Mesenchymal stem cell (in vitro differentiated cells and primary cell): Measurements from ENCODE around the gene GDPD3.
A peak's percentile ranks its signal among the peaks of the same experiment; 100 is the strongest.

Experiments
- DNase-seq: peaks from one replicate; pipeline ENCODE4 v3.0.0-alpha.2; 2013
- H2AFZ ChIP-seq: one replicate; pipeline ENCODE4 v1.6.1; 2013; ENCODE audit warnings: low read depth, mild to moderate bottlenecking, control low read depth, inconsistent platforms, low read length, moderate library complexity
- H2AK5ac ChIP-seq: 2 replicates; pipeline ENCODE4 v1.6.1; 2013; ENCODE audit warnings: low read length, moderate library complexity, mild to moderate bottlenecking, inconsistent platforms; ENCODE audit not compliant: severe bottlenecking
- H2BK120ac ChIP-seq: one replicate; pipeline ENCODE4 v1.6.1; 2013; ENCODE audit warnings: low read depth, mild to moderate bottlenecking, inconsistent platforms, low read length, moderate library complexity
- H2BK12ac ChIP-seq, 2 experiments: one replicate each; pipeline ENCODE4 v1.6.1; 2013; ENCODE audit warnings: inconsistent platforms in 2 of 2, low read length in 2 of 2, mild to moderate bottlenecking in 2 of 2, moderate library complexity in 2 of 2, control low read depth in 1 of 2
- H2BK15ac ChIP-seq: one replicate; pipeline ENCODE4 v1.6.1; 2013; ENCODE audit warnings: mild to moderate bottlenecking, low read depth, inconsistent platforms; ENCODE audit not compliant: poor library complexity, severe bottlenecking
- H2BK5ac ChIP-seq: 2 replicates; pipeline ENCODE4 v1.6.1; 2013; ENCODE audit warnings: low read depth, mild to moderate bottlenecking, low read length, control low read depth, inconsistent platforms; ENCODE audit not compliant: poor library complexity, severe bottlenecking
- H3K14ac ChIP-seq, 2 experiments: one replicate each; pipeline ENCODE4 v1.6.1; 2013; ENCODE audit warnings: inconsistent platforms in 2 of 2, low read length in 2 of 2, control low read depth in 1 of 2, mild to moderate bottlenecking in 1 of 2, moderate library complexity in 1 of 2
- H3K18ac ChIP-seq, 2 experiments: one replicate each; pipeline ENCODE4 v1.6.1; 2013; ENCODE audit warnings: inconsistent platforms in 2 of 2, low read length in 2 of 2, control low read depth in 1 of 2, low read depth in 1 of 2, mild to moderate bottlenecking in 1 of 2
- H3K23ac ChIP-seq, 2 experiments: one replicate each; pipeline ENCODE4 v1.6.1; 2013; ENCODE audit warnings: inconsistent platforms in 2 of 2, low read length in 2 of 2, mild to moderate bottlenecking in 2 of 2, moderate library complexity in 2 of 2, control low read depth in 1 of 2
- H3K27ac ChIP-seq: 2 replicates; pipeline ENCODE4 v1.5.1; 2013; ENCODE audit warnings: mild to moderate bottlenecking, moderate library complexity, low read length, control low read depth, inconsistent platforms; ENCODE audit not compliant: poor library complexity, severe bottlenecking
- H3K27me3 ChIP-seq, 2 experiments: 2 replicates each; pipeline versions ENCODE4 v1.6.1 to v1.7.0; 2013; ENCODE audit warnings: low read length in 2 of 2, mild to moderate bottlenecking in 2 of 2, moderate library complexity in 2 of 2, control low read depth in 1 of 2, inconsistent platforms in 1 of 2; ENCODE audit not compliant: control insufficient read depth in 1 of 2, insufficient read depth in 1 of 2
- H3K36me3 ChIP-seq, 2 experiments: 2 replicates each; pipeline versions ENCODE4 v1.6.1 to v1.7.0; 2013; ENCODE audit warnings: low read length in 2 of 2, control low read depth in 1 of 2, inconsistent platforms in 1 of 2, low read depth in 1 of 2, mild to moderate bottlenecking in 1 of 2; ENCODE audit not compliant: insufficient read depth in 2 of 2, control insufficient read depth in 1 of 2
- H3K4ac ChIP-seq, 2 experiments: one replicate each; pipeline ENCODE4 v1.6.1; 2013; ENCODE audit warnings: inconsistent platforms in 2 of 2, low read length in 2 of 2, mild to moderate bottlenecking in 2 of 2, moderate library complexity in 2 of 2, control low read depth in 1 of 2, low read depth in 1 of 2
- H3K4me1 ChIP-seq: 2 replicates; pipeline ENCODE4 v1.6.1; 2013; ENCODE audit warnings: low read depth, low read length, control low read depth; ENCODE audit not compliant: control insufficient read depth, insufficient read depth
- H3K4me2 ChIP-seq: 2 replicates; pipeline ENCODE4 v1.6.1; 2013; ENCODE audit warnings: low read length, mild to moderate bottlenecking, inconsistent platforms; ENCODE audit not compliant: poor library complexity, severe bottlenecking
- H3K4me3 ChIP-seq, 2 experiments: 2 replicates each; pipeline versions ENCODE4 v1.5.1 to v1.7.0; 2013; ENCODE audit warnings: low read length in 2 of 2, mild to moderate bottlenecking in 2 of 2, control low read depth in 1 of 2, low read depth in 1 of 2; ENCODE audit not compliant: insufficient read depth in 1 of 2
- H3K79me1 ChIP-seq: replicated peaks from 2 replicates; pipeline ENCODE4 v1.6.1; 2013; ENCODE audit warnings: mild to moderate bottlenecking, control low read depth, low read length, inconsistent platforms; ENCODE audit not compliant: poor library complexity, severe bottlenecking
- H3K9ac ChIP-seq: 2 replicates; pipeline ENCODE4 v1.7.0; 2013; ENCODE audit warnings: mild to moderate bottlenecking, low read length, moderate library complexity
- H3K9me3 ChIP-seq: 2 replicates; pipeline ENCODE4 v1.7.0; 2013; ENCODE audit warnings: mild to moderate bottlenecking, low read length; ENCODE audit not compliant: control insufficient read depth
- H4K8ac ChIP-seq: one replicate; pipeline ENCODE4 v1.6.1; 2013; ENCODE audit warnings: inconsistent platforms, mild to moderate bottlenecking, low read length, moderate library complexity
- H4K91ac ChIP-seq: one replicate; pipeline ENCODE4 v1.6.1; 2013; ENCODE audit warnings: mild to moderate bottlenecking, low read length, inconsistent platforms
- WGBS: methylation state at CpG from one replicate; pipeline ENCODE4 v1.1.7; 2013; ENCODE audit warnings: mixed read lengths; 5-methylcytosine and 5-hydroxymethylcytosine counted together

The GDPD3 gene

DNA sequence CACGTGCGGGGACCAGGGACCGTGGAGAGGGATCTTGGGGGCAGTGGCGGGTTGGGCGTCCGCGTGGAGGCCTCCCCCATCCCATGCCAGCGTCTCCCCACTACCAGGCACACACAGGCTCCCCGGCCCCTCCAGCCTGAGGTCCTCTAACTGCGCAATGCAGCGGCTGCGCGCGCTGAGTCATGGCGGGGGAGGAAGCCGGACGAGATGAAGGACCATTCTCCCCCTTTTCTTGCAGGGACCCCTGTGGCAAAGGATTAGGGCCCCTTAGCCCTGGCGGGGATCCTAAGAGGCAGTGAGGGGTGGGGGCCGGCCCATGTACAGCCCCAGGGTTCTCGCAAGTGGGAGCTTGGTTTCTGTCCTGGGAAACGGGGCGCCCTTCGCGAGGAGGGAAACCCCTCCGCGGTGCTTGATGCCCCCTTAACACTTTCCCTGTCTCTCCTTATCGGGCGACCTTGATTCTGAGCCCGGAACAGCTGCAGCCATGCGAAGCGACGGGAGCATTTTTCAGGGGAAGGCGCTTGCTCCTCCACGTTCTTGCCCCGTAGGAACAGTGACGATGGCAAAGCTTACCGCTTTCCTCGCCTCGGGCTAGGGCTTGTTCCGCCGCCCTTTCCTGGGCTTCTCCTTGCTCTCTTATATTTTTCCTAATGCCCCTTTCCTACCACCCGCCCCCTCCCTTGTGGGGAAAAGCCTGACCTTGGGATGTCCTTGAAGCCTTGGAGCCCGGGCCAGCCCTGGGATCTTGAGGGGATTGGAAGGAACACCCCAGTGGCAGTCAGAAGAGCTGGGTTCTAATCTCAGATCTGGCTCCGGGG, 47.2 kb downstream of the GDPD3 start:
- WGBS = 2% methylated on average over 37 of the region's 44 CpGs
- peak overlapping the region; percentile 41 for H2AK5ac ChIP-seq

GRCh38 chr16:30065102-30065942, 48.0 kb downstream of the GDPD3 start, which contains the start of gene ALDOA:
TSS of gene ALDOA (plus strand) at chr16:30065760. CDS start at chr16:30066898, 1,138 bp downstream.
- H2BK12ac ChIP-seq = peak within 1 kb of the TSS; percentile 61 to 86
- H3K79me1 ChIP-seq = peaks cover 6% of the 10 kb centered on the region
- peak within 1 kb of the TSS; percentile 86 for H2BK15ac ChIP-seq
- H2BK5ac ChIP-seq = peak within 1 kb of the TSS; percentile 93
- peak within 1 kb of the TSS; percentile 77 to 100 for H3K14ac ChIP-seq
- no peaks in the 10 kb centered on the region for H3K27me3 ChIP-seq
- peak; percentile 99 for DNase-seq
- peak within 1 kb of the TSS; percentile 100 for H3K9ac ChIP-seq
- H3K23ac ChIP-seq = peak within 1 kb of the TSS; percentile 81 to 85
- H2AFZ ChIP-seq = peak within 1 kb of the TSS; percentile 74
- no peaks in the 10 kb centered on the region for H3K9me3 ChIP-seq
- peaks cover 38 to 42% of the 10 kb centered on the region in 2 experiments for H3K36me3 ChIP-seq
- peak within 1 kb of the TSS; percentile 98 for H3K4me2 ChIP-seq
- peak within 1 kb of the TSS; percentile 95 to 100 for H3K18ac ChIP-seq
- H3K4me1 ChIP-seq = peaks cover 36% of the 10 kb centered on the region
- peak within 1 kb of the TSS; percentile 95 to 99 for H3K4ac ChIP-seq
- H3K4me3 ChIP-seq = peak within 1 kb of the TSS; percentile 98
- H3K27ac ChIP-seq = peak within 1 kb of the TSS; percentile 97
- peak within 1 kb of the TSS; percentile 98 for H4K91ac ChIP-seq
- peak within 1 kb of the TSS; percentile 93 for H2BK120ac ChIP-seq
- peak within 1 kb of the TSS; percentile 92 for H4K8ac ChIP-seq
- H2AK5ac ChIP-seq = peak within 1 kb of the TSS; percentile 61
- under 1% methylated on average over 64 of the region's 99 CpGs for WGBS

More for the DNA sequence above, 47.2 kb downstream of the GDPD3 start:
- H2BK15ac ChIP-seq = peak overlapping the region; percentile 86
- H3K27ac ChIP-seq = peak overlapping the region; percentile 93
- peak overlapping the region; percentile 86 for H4K8ac ChIP-seq
- DNase-seq = no peak
- peak overlapping the region; percentile 100 for H3K9ac ChIP-seq
- no peaks in the 10 kb centered on the region for H3K27me3 ChIP-seq
- peak overlapping the region; percentile 81 to 85 for H3K23ac ChIP-seq
- peaks cover 8% of the 10 kb centered on the region for H3K79me1 ChIP-seq
- H3K9me3 ChIP-seq = no peaks in the 10 kb centered on the region
- peak overlapping the region; percentile 92 for H2BK5ac ChIP-seq
- peaks cover 36% of the 10 kb centered on the region for H3K4me1 ChIP-seq
- H4K91ac ChIP-seq = peak overlapping the region; percentile 98
- H2BK120ac ChIP-seq = peak overlapping the region; percentile 93
- H3K4ac ChIP-seq = peak overlapping the region; percentile 89 to 95
- H3K36me3 ChIP-seq = peaks cover 40 to 45% of the 10 kb centered on the region in 2 experiments
- peak overlapping the region; percentile 77 to 100 for H3K14ac ChIP-seq
- H2BK12ac ChIP-seq = peak overlapping the region; percentile 61 to 86
- peak overlapping the region; percentile 95 to 100 for H3K18ac ChIP-seq
- peak overlapping the region; percentile 98 for H3K4me2 ChIP-seq
- peak overlapping the region; percentile 98 for H3K4me3 ChIP-seq
- H2AFZ ChIP-seq = peak overlapping the region; percentile 33

- Histone ChIP-seq H2BK15ac (peak overlapping the region; percentile 73), H3K14ac (peak overlapping the region in 1 of 2 experiments; percentile 95), H3K4ac (peak overlapping the region; percentile 88 to 99), H3K9me3 (no peaks in the 10 kb centered on the region), H2BK5ac (peak overlapping the region; percentile 93), H2AFZ (no peak overlapping the region), H3K27ac (peak overlapping the region; percentile 97), H2BK120ac (peak overlapping the region; percentile 83), H3K9ac (peak overlapping the region; percentile 100), H3K23ac (peak overlapping the region in 1 of 2 experiments; percentile 14), H3K27me3 (no peaks in the 10 kb centered on the region), H3K4me3 (peak overlapping the region; percentile 76 to 98), H4K91ac (peak overlapping the region; percentile 98), H2AK5ac (peak overlapping the region; percentile 38), H3K36me3 (peaks cover 33 to 42% of the 10 kb centered on the region in 2 experiments), H3K79me1 (peaks cover 6% of the 10 kb centered on the region), H3K4me2 (peak overlapping the region; percentile 64), H3K18ac (peak overlapping the region; percentile 92 to 100), H3K4me1 (peaks cover 31% of the 10 kb centered on the region), H4K8ac (peak overlapping the region; percentile 92), H2BK12ac (peak overlapping the region; percentile 0 to 51)
- WGBS = 0% methylated on average over 22 of the region's 25 CpGs
- no peak for DNase-seq
Measured at GRCh38 chr16:30064729-30065101, 48.6 kb downstream of the GDPD3 start.
